PFSK-1 (cell line): ENCODE measurements around the gene GAS2L2.

Source experiments
- POLR2AphosphoS5 ChIP-seq: IDR thresholded peaks from 2 replicates; pipeline ENCODE4 v1.6.1; 2012; ENCODE audit warnings: low read depth, mild to moderate bottlenecking, control low read depth, low read length, moderate library complexity
- REST ChIP-seq, 2 experiments: IDR thresholded peaks; 2 replicates each; pipeline versions ENCODE4 v1.6.1 to v1.8.0; 2011 to 2012; ENCODE audit warnings: low read depth in 2 of 2, low read length in 2 of 2, control low read depth in 1 of 2, inconsistent platforms in 1 of 2, mild to moderate bottlenecking in 1 of 2, moderate library complexity in 1 of 2; ENCODE audit not compliant: insufficient read depth in 1 of 2
- SIN3A ChIP-seq: IDR thresholded peaks from 2 replicates; pipeline ENCODE4 v1.6.1; 2012; ENCODE audit warnings: mild to moderate bottlenecking, low read length, moderate library complexity, borderline replicate concordance; ENCODE audit not compliant: insufficient read depth

- TF ChIP-seq SIN3A (no peak), REST (IDR thresholded peaks at IDR 0.05; ENCODE audit: insufficient read depth in 1 of 2, low read depth in 2 of 2, low read length in 2 of 2) (no peak), POLR2AphosphoS5 (no peak)
Measured at GRCh38 chr17:35731239-35731916, 21.7 kb downstream of the GAS2L2 start, which contains the start of gene RASL10B.
